NCI-H1092 treated with DMSO at 0.1 percent for 48 hours (cell line): ENCODE data around the gene CDK18.

ENCODE experiments used
- DNase-seq: peaks from one replicate; lab custom pipeline; 2025; lab: John Stamatoyannopoulos, UW

CDK18 gene

GRCh38 chr1:205570173-205570501 lies 65.7 kb downstream of the CDK18 start:
- DNase-seq, result no peak

- no peak for DNase-seq
Measured at GRCh38 chr1:205570796-205571537, 66.5 kb downstream of the CDK18 start.

GRCh38 chr1:205571747-205572146 lies 67.3 kb downstream of the CDK18 start:
- DNase-seq, result no peak

- no peak for DNase-seq
Measured at GRCh38 chr1:205572421-205572820, 68.0 kb downstream of the CDK18 start.

- no peak for DNase-seq
Measured at GRCh38 chr1:205575294-205575885, 70.9 kb downstream of the CDK18 start.

GRCh38 chr1:205576011-205576410 lies 71.5 kb downstream of the CDK18 start:
- no peak for DNase-seq

- DNase-seq, result no peak
Measured at GRCh38 chr1:205576805-205577761, 72.6 kb downstream of the CDK18 start.

- no peak for DNase-seq
Measured at GRCh38 chr1:205577874-205578658, 73.6 kb downstream of the CDK18 start.

GRCh38 chr1:205578780-205579571 lies 74.5 kb downstream of the CDK18 start:
- DNase-seq, result no peak

- DNase-seq, result no peak
Measured at GRCh38 chr1:205579711-205580110, 75.2 kb downstream of the CDK18 start.

- no peak for DNase-seq
Measured at GRCh38 chr1:205580140-205580922, 75.9 kb downstream of the CDK18 start.

GRCh38 chr1:205580923-205581180 lies 76.4 kb downstream of the CDK18 start:
- no peak for DNase-seq

- DNase-seq, result no peak
Measured at GRCh38 chr1:205581321-205581980, 77.0 kb downstream of the CDK18 start.

- no peak for DNase-seq
Measured at GRCh38 chr1:205582046-205582445, 77.6 kb downstream of the CDK18 start.
